Pulmonary artery endothelial cell (primary cell): ENCODE measurements around the gene TIAL1. TPM values are rescaled to one million over a fixed set of nuclear protein-coding genes. Genes with fewer than 3 reads are reported as not detected.
"Not testable (repeated sequence)": the region's sequence is repeated elsewhere in the genome, so short reads cannot be mapped to it uniquely, and the experiment has no call there.

Experiments used
- DNase-seq: peaks from one replicate; pipeline ENCODE4 v3.0.0-alpha.2; 2011; ENCODE audit warnings: low read depth, low spot score
- total RNA-seq: library from RNA; depleted of rRNA; stranded (reverse); fragments of >200 nt; gene quantifications from 2 replicates; pipeline ENCODE4 v1.2.3, GENCODE V29; 2014

TIAL1 gene
- total RNA-seq, 1 donor from 2014 or later = 22.0 TPM

DNA sequence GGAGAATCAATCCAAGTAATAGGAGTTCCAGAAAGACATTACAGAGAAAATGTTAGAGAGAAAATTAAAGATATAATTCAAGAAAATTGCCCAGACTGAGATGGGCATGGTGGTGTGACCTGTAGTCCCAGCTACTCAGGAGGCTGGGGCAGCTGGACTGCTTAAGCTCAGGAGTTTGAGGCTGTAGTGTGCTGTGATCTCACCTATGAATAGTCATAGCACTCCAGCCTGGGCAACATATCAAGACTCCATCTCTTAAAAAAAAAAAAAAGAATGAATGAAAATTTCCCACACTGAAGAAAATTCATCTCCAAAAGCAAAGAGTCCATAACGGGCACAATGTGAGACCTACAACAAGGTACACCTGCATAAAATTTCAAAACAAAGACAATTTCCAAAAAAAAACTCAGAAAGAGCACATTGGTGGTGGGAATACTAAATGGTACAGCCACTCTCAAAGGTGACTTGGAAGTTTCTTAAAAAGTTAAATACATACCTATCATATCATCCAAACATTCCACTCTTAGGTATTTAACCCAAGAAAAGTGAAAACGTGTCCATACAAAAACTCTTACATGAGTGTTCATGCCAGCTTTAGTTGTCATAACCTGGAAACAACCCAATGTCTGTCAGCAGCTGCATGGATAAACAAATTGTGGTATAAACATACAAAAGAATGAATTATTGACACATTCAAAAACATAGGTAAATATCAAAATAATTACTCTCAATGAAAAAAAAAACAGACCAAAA, 47.3 kb downstream of the TIAL1 start:
- DNase-seq = no peak

DNA sequence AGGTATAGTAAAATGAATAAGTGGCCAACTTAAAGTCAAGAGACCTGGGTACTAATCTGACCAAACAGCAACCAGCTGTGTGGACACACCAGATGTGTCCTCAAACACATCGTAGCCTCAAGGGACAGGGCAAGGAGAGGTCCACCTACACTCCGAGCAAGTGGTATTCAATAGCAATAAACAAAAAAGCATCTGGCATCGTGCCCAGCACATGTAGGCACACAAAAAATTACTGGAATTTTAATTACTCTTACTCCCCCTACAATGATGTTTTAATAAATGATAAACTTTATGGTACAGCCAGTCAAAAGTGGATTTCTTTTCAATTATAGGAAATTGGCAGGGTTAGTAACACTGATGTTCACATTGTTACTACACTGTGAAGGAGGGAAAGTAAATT, 50.8 kb downstream of the TIAL1 start:
- DNase-seq = no peak

DNA sequence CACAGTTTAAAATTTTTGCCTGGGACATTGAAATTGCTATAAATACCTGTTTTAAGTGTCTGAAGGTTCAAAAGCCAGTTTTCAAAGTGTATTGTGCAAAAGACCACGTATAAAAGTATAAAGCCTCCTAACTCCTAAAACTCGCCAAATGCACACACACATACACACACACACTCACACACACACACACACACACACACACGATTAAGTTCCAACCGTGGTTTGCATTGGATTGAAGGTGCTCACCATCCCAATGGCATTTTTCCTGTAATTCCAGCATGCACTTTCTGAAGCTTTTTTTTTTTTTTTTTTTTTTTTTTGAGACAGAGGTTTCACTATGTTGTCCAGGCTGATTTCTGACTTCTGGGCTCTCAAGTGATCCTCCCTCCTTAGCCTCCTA, 51.5 kb downstream of the TIAL1 start:
- DNase-seq = no peak

DNA sequence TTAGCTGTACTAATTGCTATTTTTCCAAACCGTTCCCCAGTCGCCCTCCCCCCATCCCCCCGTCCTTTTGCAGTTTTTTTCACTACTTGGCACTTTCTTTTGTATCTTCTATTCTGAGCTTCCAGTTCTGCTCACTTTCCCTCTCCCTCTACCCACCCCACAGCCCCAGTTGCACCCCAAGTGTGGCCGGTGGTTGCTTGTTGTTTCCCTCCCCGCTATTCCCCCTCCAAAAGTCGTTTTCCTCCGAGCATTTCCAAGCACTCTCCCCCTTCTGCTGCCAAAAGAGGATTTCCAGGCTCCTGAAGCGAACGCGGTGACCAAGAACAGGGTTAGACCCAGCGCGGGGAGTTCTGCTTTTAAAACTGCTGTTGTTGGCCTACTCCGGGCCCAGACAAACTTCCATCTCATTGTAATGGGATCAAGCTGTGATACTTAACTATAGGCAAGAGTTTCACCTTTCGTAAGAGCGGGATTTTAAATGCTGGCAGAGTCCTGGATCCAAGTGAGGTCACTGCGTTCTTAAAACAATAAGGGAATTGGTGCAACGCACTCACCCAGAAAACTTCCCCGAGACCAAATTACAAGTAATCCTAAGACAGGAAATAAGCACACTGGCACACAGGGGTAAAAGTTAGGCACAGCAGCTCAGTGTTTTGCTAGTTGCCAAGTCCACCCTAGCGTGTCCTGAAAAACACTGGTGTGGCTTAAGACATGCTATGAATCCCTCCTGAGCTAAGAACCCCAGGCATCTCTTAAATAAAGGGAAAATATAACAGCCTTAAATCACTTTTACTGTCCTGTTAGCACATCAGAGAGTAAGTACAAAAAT, 52.7 kb downstream of the TIAL1 start:
- DNase-seq = no peak

DNA sequence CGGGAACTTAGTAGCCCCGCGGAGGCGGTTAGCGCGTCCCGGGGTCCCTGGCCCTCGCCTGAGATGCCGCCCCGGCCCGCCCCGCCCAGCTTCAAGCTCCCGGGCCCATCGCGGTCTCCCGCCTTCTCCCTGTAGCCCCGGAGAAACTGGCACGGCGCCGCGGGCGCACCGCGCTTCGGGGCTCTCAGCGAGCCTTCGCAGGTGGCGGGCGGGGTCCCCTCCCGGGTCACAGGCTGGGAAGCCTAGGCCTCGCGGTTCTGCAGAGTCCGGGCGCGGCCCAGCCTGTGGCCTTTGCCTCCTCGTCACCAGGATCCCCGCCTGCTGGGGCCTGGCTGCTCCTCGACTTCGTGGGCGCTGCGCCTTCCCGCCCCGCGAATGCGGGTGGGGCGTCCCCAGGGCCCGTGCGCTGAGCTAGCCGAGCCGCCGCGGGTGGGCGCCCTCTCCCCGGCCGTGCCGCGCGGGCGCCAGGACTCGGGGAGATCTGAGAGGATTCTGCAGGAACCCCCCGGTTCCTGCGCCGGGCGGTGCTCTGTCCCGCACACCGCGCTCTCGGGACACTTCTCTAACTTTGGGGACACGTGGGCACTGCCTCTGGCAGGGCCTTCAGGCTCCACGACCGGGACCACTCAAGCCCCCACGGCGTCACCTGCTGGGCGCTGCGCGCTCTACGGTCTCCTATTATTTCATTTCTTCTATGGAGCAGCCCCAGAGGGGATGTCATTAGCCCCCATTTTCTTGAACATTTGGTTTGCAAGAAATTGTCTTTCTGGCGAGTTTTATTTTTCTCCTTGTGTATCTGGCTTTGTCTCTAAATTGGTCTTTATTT, 53.6 kb downstream of the TIAL1 start:
- no peak for DNase-seq

DNA sequence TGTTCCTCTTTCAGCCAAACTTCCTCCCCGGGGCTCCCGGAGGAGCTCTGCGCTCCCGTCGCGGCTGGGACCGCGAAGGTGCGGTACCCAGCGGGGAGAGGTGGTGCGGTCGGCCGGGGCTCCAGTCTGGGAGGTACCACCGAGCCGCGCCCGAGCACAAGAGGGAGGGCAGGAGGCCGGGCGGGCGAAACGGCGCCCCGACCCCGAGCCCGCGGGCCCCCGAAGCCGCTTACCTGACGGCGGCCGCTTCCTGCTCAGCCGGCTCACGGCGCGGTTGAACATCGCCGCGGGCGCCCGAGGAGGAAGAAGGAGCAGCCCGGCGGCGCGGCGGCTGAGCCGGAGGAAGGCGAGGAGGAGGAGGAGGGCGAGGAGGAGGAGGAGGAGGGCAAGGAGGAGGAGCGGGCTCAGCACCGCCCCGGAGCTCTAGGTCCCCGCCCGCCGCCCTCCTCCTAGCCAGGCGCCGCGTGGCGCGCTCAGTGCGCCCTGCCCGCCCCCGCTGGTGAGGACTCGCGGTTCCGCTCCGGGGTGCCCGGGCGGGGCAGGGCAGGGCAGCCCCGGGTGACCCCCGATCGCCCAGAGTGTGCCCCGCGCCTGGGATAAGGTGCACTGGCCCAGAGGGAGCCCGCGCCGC, 54.3 kb downstream of the TIAL1 start, which contains the start of gene RGS10:
Gene RGS10, minus strand, starts transcription at position 363 of the 631 bp plus-strand sequence. Its CDS starts 81 bp downstream, at position 282.
- no peak for DNase-seq

DNA sequence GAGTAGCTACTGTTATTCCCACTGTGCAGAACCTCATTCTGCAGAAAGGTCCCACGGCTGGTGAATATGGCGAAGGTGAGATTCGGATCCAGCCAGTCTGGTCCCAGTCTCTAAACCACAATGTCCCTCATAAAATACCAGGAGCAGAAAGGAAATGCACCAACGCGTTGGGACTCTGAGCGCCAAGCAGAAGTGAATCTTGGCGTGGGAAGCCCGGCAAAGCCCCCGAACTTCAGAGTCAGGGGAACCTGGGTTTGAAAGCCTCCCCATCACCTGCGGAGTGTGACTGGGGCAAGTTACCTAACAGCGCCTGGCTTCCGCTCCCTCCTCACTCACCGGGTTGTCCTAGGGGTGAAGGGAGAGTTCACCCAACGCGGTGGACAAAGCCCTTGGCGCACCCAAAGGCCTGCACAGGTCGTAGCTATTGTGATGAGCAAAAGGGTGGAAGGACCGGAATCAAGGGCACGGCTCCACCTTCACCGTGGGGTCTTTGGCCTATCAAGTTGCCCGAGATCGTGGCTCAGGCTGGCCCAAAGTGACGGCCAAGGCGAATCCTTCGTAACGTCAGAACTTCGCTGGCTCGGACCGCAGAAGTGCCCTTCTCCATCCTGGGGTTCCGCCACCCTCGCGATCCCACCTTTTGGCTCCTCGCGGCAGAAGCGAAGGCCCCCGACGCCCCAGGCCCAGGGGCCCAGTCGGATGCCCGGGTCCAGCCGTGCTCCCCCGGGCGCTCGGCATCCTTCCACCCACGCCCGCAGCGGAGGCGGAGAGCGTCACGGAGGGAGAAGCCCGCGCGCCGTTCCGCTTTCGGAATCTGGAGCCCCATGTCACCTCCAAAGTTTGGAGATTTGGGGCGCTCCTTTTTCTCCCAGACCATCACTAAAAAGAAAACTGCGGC, 55.1 kb downstream of the TIAL1 start:
- no peak for DNase-seq

DNA sequence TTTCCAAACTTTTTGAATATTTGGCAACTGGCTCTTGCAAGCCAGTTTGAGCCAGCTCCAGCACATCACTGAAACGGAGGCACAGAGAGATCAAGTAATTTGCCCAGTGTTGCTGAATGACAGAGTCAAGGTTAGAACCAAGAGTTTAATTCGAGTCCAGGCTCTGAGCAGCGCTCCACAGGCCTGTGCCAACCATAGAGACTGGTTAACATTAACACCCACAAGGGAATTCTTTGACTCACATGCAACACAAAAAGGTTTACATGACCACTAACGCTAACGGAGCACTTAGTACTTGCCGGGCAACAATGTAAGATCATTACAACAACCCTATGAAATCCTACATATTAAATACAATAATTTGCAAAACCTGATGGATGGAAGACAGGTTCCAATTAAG, 55.7 kb downstream of the TIAL1 start:
- DNase-seq = no peak

DNA sequence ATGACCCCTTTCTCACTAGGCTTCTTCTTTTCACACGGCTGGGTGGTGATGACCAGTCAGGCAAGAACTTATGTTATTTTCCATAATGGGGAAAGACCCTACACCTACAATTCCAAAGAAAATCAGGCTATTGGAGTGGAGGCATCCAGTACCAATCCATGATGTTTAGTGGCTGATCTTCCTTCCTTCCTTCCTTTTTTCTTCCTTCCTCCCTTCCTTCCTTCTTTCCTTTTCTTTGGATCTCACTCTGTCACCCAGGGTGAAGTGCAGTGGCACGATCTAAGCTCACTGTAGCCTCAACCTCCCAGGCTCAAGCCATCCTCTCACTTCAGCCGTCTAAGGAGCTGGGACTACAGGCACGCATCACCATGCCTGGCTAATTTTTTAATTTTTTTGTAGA, 56.7 kb downstream of the TIAL1 start:
- DNase-seq = no peak

DNA sequence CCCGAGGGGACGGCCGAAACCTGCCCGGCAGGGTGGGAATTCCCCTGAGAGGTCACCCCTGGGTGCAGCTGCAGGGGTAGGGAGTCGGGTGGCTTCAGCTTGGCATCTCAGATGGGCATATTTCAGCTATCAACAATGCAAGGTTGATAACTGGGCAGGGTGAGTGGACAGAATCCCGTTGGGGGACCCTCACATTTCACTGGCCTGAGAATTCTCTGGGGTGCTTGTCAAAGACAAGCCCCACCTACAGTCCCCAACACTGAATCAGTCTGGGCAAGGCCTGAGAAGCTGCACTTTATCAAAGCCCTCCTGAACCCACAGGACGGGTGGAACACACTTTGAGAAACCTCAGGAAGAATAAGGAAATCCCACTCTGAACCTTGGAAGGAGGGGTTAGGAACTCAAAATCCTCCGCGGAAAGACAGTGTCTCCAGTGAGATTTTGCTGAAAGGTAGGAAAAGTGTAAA, 57.4 kb downstream of the TIAL1 start:
- DNase-seq = no peak

DNA sequence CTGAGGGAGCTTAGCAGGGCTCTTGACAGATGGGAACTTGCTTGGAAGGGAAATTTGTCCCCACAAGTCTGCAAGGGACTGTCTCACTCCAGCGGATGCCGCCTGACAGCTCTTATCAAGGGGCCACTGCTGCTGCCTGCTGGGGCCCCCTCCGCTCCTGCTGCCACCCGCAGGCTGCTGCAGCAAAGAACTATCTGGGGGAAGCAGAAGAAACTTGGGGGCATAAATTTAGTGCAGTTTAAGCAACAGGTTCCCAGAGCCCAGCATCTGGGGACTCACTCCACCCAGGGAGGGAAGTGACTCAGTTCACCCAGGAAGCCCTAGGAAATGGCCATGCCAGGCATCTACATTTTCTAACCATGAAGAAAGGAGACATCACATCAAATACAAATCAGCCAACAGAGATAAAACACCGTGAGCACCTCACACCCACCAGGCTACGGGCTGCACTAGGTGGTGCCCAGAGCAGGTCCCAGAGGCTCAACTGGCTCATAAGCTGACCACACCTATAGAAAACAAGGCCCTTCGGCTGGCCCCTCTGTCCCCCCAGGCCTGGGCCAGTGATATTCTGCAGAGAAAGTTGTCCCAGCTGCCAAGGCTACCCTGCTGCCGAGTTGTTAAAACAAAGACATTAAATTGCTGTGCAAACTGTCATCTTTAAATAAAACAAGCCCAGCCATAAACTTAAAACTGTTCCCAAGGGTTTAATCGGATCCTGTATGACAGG, 58.0 kb downstream of the TIAL1 start:
- DNase-seq = no peak

DNA sequence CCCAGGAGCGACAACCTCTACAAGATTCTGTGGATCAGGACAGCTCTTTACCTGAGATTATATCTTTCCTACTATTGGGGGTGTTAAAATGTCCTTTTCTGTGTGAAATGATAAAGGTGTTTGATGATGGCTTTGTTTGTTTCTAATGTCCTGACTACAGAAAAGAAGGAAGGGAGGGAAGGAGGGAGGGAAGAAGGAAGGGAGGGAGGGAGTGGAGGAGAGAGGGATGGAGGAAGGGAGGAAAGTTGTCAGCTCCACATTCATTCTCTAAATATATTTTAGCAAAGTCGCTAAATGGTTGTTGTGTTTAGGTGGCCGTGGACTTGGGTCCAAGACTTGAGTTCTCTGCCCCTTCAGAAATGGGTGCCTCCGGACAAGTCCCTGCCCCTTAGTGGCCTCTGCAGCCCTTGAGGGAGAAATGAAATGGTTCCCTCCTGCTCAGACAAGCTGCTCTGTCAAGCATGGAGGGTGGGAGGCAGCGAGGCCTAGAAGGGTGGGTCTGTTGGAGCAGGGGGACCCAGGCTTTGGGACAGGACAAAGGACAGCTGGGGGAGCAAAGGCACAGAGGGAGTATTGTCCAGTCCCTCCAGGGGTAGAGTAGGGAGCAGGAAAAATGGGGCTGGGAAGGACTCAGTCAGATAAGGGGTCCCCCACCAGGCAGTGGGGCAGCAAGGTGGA, 58.7 kb downstream of the TIAL1 start:
- DNase-seq = no peak

DNA sequence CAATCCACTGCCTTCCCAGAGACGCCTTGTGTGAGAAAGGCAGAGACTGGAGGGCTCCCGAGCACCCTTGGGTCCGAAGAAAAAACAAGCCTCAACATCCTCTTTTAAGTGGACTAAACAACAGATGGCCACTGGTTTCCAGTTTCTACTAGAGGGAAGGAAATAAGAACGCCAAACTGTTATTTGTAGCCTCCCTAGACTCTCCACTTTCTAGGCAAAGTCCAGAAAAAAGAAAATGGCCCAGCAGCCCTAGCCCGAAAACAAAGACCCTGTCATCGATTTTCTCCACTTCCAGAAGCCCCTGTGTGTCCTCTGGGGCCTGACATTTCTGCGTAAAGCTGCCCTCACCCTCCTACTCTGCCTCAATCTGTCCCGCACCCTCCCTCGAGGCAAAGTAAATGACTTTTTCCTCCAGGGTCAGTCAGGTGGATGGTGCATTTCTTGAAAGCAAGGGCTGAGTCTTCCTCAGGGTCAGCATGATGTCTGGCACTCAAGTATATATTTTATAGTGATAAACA, 60.2 kb downstream of the TIAL1 start:
- DNase-seq = no peak

DNA sequence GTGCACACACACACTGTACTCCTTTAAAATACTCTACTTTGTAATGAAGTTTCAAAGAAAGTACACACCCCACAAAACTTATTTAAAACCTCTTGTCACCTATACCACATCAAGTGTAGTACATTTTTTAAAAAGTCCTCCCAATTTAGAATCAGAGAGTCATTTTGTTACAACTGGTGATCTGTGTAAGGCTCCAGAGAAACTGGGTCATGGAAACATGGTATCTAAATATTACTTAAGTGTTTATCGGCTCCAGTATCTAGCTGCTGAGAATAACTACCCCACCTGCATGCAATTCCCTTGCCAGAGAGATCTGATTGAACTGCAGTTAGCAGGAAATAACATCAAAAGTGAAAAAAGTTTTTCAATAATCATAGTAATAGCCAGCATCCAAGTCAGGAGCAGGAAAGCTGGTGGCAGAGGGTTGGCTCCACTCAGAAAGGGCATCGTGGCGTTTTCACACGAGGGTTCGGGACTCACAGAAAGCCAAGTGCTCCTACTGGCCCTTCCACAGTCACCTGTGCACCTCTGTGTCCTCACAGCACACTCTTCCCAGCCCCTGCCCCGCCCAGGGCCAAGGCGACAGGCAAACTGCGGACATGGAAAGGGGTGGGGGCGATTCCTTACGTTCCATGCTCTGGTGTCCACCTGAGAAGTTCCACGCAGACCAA, 60.8 kb downstream of the TIAL1 start:
- DNase-seq = no peak

DNA sequence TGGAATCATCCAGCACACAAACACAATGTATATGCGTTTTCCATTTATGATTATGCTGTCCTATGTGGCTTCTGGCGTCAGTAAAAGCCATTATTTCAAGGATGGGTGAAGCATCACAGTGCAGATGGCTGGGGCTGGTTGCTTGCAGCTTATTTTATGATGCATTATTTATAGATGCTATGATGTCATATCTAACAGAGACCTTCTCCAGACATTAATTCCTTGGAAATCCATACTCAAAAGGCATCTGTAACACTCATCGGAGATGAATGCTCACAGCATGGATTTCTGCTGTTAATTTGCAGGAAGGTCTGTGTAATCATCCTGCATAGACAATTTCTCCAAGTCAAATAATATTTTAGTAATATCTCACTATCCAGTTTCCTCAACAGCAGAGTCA, 61.5 kb downstream of the TIAL1 start:
- no peak for DNase-seq

DNA sequence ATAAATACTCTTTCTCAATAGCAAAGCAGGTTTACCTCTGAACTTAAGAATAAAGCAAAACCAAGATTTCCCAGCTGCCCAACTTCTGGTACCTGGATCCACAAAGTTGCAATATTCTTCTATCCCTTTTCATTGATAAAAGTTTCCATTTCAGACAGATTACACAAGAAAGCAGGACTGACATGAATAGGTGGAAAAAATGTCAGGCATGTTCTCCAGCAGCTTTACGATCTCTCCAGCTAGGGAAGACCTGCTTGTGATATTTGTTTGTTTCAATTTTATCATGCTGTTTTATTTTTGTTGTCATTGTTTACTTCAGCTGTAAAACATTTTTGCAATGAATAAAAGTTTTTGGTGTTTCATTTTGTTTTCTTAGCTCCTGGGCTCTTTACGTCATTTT, 63.3 kb downstream of the TIAL1 start:
- DNase-seq = no peak

DNA sequence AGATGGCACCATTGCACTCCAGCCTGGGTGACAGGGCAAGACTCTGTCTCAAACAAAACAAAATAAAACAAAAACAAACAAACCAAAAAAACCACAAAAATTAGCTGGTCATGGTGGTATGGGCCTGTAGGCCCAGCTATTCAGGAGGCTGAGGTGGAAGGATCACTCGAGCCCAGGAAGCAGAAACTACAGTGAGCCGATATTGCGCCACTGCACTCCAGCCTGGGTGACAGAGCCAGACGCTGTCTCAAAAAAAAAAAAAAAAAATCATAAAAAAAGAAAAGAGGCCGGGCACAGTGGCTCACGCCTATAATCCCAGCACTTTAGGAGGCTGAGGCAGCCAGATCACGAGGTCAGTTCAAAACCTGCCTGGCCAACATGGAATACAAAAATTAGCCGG, 64.0 kb downstream of the TIAL1 start:
- not testable (repeated sequence) for DNase-seq

DNA sequence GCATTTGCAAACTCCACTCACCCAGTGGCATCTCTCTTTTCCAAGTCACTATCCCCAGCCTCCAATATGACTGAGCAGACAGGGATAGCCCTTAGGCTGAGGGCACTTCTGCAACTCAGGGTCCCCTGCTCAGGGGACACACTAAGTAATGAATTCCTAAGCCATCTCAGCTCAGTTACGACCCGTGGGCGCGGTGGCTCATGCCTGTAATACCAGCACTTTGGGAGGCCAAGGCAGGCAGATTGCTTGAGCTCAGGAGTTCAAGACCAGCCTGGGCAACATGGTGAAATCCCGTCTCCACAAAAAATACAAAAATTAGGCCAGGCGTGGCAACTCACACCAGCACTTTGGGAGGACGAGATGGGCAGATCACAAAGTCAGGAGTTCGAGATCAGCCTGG, 64.5 kb downstream of the TIAL1 start:
- DNase-seq = not testable (repeated sequence)
